ENCODE measurements around the gene CLN5. TPM values are rescaled to one million over a fixed set of nuclear protein-coding genes. Genes with fewer than 3 reads are reported as not detected.
"Not testable (repeated sequence)": the region's sequence is repeated elsewhere in the genome, so short reads cannot be mapped to it uniquely, and the experiment has no call there.

The CLN5 gene
- total RNA-seq, 4 donors from 2014 or later: 13.0 to 31.9 (median 28.5) TPM

DNA sequence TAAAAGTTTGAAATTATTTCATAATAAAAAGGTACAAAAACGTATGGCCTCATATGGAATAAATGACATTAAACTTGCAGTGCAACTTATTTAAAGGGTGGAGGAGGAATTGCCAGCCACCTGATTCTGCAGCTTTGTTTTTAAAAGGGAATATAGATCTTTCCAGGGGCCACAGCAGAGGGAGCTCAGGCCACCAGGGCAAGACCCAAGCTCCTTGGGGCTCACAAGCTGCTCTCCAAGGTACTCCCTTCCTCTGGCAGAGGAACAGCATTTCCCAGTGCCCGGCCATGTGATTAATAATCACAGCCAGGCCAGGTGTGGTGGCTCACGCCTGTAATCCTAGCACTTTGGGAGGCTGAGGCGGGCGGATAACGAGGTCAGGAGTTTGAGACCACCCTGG lies 37.3 kb upstream of the CLN5 start:
- DNase-seq (ENCODE audit: low spot score) (no peak), ATAC-seq (ENCODE audit: low FRiP score) (no peak)
- TF ChIP-seq CTCF (IDR thresholded peaks at IDR 0.05): no peak

DNA sequence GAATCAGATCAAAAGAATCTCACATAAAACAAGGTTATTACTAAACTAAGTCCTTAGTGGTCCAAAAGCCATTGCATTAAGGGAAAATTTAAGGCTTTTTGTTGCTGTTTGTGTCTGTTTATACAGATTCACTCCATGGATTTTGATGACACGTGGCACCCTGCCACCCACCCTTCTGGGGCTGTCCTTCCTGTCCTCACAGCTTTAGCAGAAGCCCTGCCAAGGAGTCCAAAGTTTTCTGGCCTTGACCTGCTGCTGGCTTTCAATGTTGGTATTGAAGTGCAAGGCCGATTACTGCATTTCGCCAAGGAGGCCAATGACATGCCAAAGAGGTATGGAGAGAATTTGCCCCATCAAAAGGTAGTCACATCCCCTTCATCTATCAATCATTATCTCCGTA lies 36.7 kb upstream of the CLN5 start:
- no peak for ATAC-seq (ENCODE audit: low FRiP score)
- no peak for DNase-seq (ENCODE audit: low spot score)
- no peak for TF ChIP-seq CTCF (IDR thresholded peaks at IDR 0.05)

DNA sequence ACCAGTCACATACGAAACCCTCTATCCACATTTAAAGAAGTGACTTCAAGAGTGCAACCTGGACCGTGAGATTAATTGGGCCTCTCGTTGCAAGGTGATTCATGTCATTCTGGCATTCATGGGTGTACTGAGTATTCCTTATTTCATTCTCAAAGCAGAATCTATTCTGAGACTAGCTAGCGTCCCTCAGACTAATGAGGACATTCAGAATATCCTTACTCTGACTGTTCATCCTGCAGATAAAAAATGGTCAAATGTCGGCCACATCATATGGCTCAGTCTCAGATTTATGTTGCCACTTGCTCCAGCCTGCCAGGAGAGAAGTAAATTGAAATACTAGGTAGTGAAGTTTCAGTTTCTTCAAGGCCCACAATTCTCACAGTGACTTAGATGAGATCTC lies 36.2 kb upstream of the CLN5 start:
- no peak for ATAC-seq (ENCODE audit: low FRiP score)
- DNase-seq (ENCODE audit: low spot score): no peak
- TF ChIP-seq CTCF (IDR thresholded peaks at IDR 0.05): no peak

DNA sequence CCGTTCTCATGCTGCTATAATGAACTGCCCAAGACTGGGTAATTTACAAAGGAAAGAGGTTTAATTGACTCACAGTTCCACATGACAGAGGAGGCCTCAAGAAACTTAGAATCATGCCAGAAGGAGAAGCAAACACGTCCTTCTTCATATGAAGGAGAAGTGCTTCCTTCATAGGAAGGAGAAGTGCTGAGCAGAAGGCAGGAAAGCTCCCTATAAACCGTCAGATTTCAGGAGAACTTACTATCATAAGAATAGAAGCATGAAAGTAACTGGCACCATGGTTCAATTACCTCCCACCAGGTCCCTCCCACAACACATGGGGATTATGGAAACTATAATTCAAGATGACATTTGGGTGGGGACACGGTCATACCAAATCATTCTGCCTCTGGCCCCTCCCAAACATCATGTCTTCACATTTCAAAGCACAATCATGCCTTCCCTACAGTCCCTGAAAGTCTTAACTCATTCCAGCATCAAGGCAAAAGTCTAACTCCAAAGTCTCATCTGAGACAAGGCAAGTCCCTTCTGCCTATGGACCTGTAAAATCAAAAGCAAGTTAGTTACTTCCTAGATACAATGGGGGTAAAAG lies 32.9 kb upstream of the CLN5 start:
- ATAC-seq (ENCODE audit: low FRiP score): no peak
- TF ChIP-seq CTCF (IDR thresholded peaks at IDR 0.05): no peak
- no peak for DNase-seq (ENCODE audit: low spot score)

DNA sequence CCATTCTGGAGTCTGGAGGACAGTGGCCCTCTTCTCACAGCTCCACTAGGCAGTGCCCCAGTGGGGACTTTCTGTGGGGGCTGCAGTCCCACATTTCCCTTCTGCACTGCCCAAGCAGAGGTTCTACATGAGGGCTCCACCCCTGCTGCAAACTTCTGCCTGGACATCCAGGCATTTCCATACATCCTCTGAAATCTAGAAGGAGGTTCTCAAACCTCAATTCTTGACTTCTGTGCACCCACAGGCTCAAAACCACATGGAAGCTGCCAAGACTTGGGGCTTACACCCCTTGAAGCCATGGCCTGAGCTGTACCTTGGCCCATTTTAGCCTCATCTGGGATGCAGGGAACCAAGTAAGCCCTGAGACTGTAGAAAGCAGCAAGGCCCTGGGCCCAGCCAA lies 32.1 kb upstream of the CLN5 start:
- DNase-seq (ENCODE audit: low spot score); ATAC-seq (ENCODE audit: low FRiP score): not testable (repeated sequence)

- ATAC-seq (ENCODE audit: low FRiP score): peak; percentile 79
- DNase-seq (ENCODE audit: low spot score): no peak
- no peak for TF ChIP-seq CTCF (IDR thresholded peaks at IDR 0.05)
These were observed 26.0 kb upstream of the CLN5 start for GRCh38 chr13:76965759-76966421.

GRCh38 chr13:76967031-76967430 lies 24.9 kb upstream of the CLN5 start:
- DNase-seq (ENCODE audit: low spot score) (no peak), ATAC-seq (ENCODE audit: low FRiP score) (no peak)
- no peak for TF ChIP-seq CTCF (IDR thresholded peaks at IDR 0.05)
